Vagina (tissue), 2 donors: ENCODE results near the gene SOS2. TPM values are rescaled to one million over a fixed set of nuclear protein-coding genes. Genes with fewer than 3 reads are reported as not detected.

ENCODE experiments used
- DNase-seq, 2 donors: peaks; one replicate each; pipeline ENCODE4 v3.0.0-alpha.2; 2017; ENCODE audit errors: extremely low spot score in 2 of 2
- H3K27ac ChIP-seq: fragments of 200-600 bp; sonication (generic); one replicate; pipeline ENCODE4 v1.5.1; 2019
- H3K27me3 ChIP-seq: fragments of 200-600 bp; sonication (generic); one replicate; pipeline ENCODE4 v1.5.1; 2019
- H3K36me3 ChIP-seq, 2 donors: fragments of 200-600 bp; sonication (generic); one replicate each; pipeline ENCODE4 v1.5.1; 2017 to 2019
- H3K4me1 ChIP-seq: fragments of 200-600 bp; sonication (generic); one replicate; pipeline ENCODE4 v1.5.1; 2019
- H3K4me3 ChIP-seq, 2 donors: fragments of 200-600 bp; sonication (generic); 1 replicate in 1 of 2; 2 replicates in 1 of 2; pipeline ENCODE4 v1.5.1; 2016 to 2019
- H3K9me3 ChIP-seq: fragments of 200-600 bp; sonication (generic); one replicate; pipeline ENCODE4 v1.5.1; 2019
- POLR2A ChIP-seq, 2 donors: fragments of 450-650 bp; IDR thresholded peaks; one replicate each; pipeline ENCODE4 v1.6.1; 2017; ENCODE audit warnings: antibody characterized with exemption in 2 of 2, mild to moderate bottlenecking in 2 of 2, moderate library complexity in 2 of 2
- POLR2AphosphoS5 ChIP-seq, 2 donors: sonication (generic); formaldehyde crosslinking; IDR thresholded peaks; one replicate each; pipeline ENCODE4 v1.9.0; 2017; ENCODE audit warnings: antibody characterized with exemption in 2 of 2, mild to moderate bottlenecking in 2 of 2, low read depth in 1 of 2; ENCODE audit not compliant: insufficient read depth in 1 of 2
- intact Hi-C: fragments of 100-400 bp; cut with DNase I; formaldehyde crosslinking; loops from one replicate; pipeline ENCODE4 v1.15.1; 2023
- total RNA-seq: library from RNA; depleted of rRNA; stranded (reverse); fragments of >200 nt; gene quantifications from one replicate; pipeline ENCODE4 v1.2.3, GENCODE V29; 2016
- TF ChIP-seq, protein P1 (sequence below), 3 experiments: fragments of 450-650 bp in 2 of 3; fragments of 200-600 bp in 1 of 3; sonication (generic) in 1 of 3; IDR thresholded peaks; one replicate each; pipeline ENCODE4 v1.5.1; 2017 to 2019; ENCODE audit warnings: antibody characterized with exemption in 3 of 3, mild to moderate bottlenecking in 2 of 3, moderate library complexity in 2 of 3

SOS2 gene
- total RNA-seq, 1 donor from 2014 or later, result 23.8 TPM

DNA sequence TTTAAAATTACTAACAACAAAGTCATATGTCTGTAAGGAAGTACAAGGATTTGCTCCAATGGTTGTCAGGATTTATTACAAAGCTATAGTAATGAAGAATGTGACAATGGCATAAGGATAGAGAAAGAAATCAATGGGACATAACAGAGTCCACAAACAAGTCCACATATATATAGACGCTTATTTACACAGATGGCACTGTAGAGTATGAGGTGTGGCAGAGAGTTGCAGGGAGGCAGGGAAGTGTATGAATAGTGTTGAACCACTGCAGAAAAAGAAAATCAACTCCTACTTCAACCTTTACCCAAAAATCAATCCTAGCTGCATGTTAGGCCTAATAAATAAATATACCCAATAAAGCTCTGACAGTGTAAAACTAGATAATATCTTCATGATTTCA, 21.3 kb downstream of the SOS2 start:
- no peaks in the 10 kb centered on the region for H3K36me3 ChIP-seq
- no peak for DNase-seq
- TF ChIP-seq, protein P1, sequence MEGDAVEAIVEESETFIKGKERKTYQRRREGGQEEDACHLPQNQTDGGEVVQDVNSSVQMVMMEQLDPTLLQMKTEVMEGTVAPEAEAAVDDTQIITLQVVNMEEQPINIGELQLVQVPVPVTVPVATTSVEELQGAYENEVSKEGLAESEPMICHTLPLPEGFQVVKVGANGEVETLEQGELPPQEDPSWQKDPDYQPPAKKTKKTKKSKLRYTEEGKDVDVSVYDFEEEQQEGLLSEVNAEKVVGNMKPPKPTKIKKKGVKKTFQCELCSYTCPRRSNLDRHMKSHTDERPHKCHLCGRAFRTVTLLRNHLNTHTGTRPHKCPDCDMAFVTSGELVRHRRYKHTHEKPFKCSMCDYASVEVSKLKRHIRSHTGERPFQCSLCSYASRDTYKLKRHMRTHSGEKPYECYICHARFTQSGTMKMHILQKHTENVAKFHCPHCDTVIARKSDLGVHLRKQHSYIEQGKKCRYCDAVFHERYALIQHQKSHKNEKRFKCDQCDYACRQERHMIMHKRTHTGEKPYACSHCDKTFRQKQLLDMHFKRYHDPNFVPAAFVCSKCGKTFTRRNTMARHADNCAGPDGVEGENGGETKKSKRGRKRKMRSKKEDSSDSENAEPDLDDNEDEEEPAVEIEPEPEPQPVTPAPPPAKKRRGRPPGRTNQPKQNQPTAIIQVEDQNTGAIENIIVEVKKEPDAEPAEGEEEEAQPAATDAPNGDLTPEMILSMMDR (IDR thresholded peaks at IDR 0.05), result no peak
- no peak for TF ChIP-seq POLR2AphosphoS5 (IDR thresholded peaks at IDR 0.05; ENCODE audit: insufficient read depth in 1 of 2, low read depth in 1 of 2)
- TF ChIP-seq POLR2A (IDR thresholded peaks at IDR 0.05), result no peak
- H3K27ac ChIP-seq, result no peak overlapping the region
- no peaks in the 10 kb centered on the region for H3K27me3 ChIP-seq
- no peak overlapping the region for H3K4me3 ChIP-seq
- H3K9me3 ChIP-seq, result no peaks in the 10 kb centered on the region
- intact Hi-C loops, result no loop called here
- H3K4me1 ChIP-seq, result peaks cover 28% of the 10 kb centered on the region

DNA sequence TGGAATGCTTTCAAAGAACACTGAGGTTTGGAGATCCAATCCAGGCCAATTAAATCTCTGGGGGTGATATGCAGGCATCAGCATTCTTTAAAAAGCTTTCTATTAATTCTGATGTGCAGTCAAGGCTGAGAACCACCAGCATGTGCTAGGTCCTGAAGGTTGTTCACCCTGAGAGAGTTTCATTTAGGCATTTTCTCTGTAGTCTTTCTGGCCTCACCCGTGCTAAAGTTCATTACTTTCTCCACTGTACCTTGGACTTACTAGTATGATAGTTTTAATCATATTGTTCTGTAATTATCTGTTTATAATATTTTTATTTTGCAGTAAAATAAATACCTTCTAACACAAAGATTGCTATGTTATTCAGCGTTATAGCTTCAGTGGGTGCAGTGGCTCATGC, 32.9 kb downstream of the SOS2 start:
- Histone ChIP-seq H3K9me3 (no peaks in the 10 kb centered on the region), H3K4me1 (no peaks in the 10 kb centered on the region), H3K27ac (no peak overlapping the region), H3K36me3 (peaks cover 0 to 22% of the 10 kb centered on the region in 2 donors), H3K27me3 (no peaks in the 10 kb centered on the region), H3K4me3 (no peak overlapping the region)
- intact Hi-C loops, result no loop called here
- DNase-seq, result no peak
- TF ChIP-seq POLR2A (IDR thresholded peaks at IDR 0.05) (no peak), POLR2AphosphoS5 (IDR thresholded peaks at IDR 0.05; ENCODE audit: insufficient read depth in 1 of 2, low read depth in 1 of 2) (no peak)
- TF ChIP-seq, protein P1 (IDR thresholded peaks at IDR 0.05), result no peak

DNA sequence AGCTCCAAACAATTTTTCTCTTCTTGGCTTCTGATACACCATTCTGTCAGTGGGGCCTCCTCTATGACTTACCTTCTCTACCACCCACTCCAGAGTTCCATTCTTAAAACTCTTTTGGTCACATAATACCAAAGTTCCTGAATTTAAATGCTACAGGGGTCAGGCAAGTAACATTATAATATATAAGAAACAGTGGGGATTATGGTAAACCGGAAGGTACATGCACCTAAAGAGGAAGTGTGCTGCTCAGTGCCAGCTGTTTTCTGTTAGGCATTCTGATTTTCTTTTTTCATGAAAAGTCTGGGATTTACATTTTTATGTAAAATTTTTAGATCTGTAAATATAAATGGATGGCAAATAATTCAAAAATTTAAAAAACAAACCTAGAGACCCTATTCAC, 39.9 kb downstream of the SOS2 start:
- Histone ChIP-seq H3K9me3 (no peaks in the 10 kb centered on the region), H3K36me3 (peaks cover 0 to 21% of the 10 kb centered on the region in 2 donors), H3K4me3 (no peak overlapping the region), H3K4me1 (no peaks in the 10 kb centered on the region), H3K27ac (no peak overlapping the region), H3K27me3 (no peaks in the 10 kb centered on the region)
- DNase-seq, result no peak
- TF ChIP-seq POLR2A (IDR thresholded peaks at IDR 0.05), result no peak
- TF ChIP-seq, protein P1 (IDR thresholded peaks at IDR 0.05), result no peak
- TF ChIP-seq POLR2AphosphoS5 (IDR thresholded peaks at IDR 0.05; ENCODE audit: insufficient read depth in 1 of 2, low read depth in 1 of 2), result no peak
- intact Hi-C loops, result no loop called here

DNA sequence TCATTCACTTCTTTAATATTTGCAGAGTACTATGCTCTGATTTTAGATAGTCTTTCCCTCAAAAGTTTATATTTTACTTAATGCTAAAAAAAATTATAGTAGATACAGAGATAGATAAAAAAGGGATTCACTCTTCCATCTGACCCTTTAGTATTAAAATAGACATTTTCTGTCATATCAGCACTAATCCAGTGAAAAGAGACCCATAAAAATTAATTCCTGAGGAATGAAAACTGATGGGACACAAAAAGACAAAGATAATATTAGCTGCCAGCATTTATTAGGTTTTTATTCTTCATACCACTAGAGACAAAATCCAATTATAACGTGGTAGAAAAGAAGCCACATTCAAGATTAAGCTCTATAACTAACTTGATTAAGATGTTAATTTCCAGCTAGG, 45.3 kb downstream of the SOS2 start:
- no peak overlapping the region for H3K4me3 ChIP-seq
- intact Hi-C loops, result no loop called here
- TF ChIP-seq POLR2AphosphoS5 (IDR thresholded peaks at IDR 0.05; ENCODE audit: insufficient read depth in 1 of 2, low read depth in 1 of 2) (no peak), POLR2A (IDR thresholded peaks at IDR 0.05) (no peak)
- TF ChIP-seq, protein P1 (IDR thresholded peaks at IDR 0.05), result no peak
- no peaks in the 10 kb centered on the region for H3K27me3 ChIP-seq
- no peaks in the 10 kb centered on the region for H3K4me1 ChIP-seq
- H3K9me3 ChIP-seq, result no peaks in the 10 kb centered on the region
- H3K27ac ChIP-seq, result no peak overlapping the region
- DNase-seq, result no peak
- H3K36me3 ChIP-seq, result peaks cover 0 to 36% of the 10 kb centered on the region in 2 donors

DNA sequence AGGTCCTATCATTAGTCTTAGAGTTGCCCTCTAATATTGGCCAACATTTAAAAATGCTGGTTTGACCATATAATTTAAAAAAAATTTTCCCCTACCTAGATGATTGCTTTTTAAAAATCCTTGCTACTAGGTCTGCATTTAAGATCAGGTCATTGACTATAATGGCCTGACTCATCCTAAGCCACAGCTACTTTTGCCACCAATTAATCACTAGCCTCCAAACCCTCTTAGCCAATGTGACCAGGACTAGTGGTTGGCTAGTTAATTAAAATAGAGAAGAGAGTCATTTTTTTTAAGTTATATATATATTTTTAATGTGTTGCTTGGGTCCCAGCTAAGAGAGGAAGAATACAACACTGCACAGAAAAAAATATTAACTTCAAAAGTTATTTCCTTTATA, 57.5 kb downstream of the SOS2 start:
- DNase-seq, result no peak
- Histone ChIP-seq H3K27me3 (no peaks in the 10 kb centered on the region), H3K4me1 (no peaks in the 10 kb centered on the region), H3K9me3 (no peaks in the 10 kb centered on the region), H3K27ac (no peak overlapping the region), H3K4me3 (no peak overlapping the region), H3K36me3 (peaks cover 0 to 23% of the 10 kb centered on the region in 2 donors)
- intact Hi-C loops, result no loop called here
- TF ChIP-seq, protein P1 (IDR thresholded peaks at IDR 0.05), result no peak
- no peak for TF ChIP-seq POLR2AphosphoS5 (IDR thresholded peaks at IDR 0.05; ENCODE audit: insufficient read depth in 1 of 2, low read depth in 1 of 2)
- TF ChIP-seq POLR2A (IDR thresholded peaks at IDR 0.05), result no peak
